Ascending aorta (tissue), 2 donors: Measurements from ENCODE around the gene CORO2A. TPM values are rescaled to one million over a fixed set of nuclear protein-coding genes. Genes with fewer than 3 reads are reported as not detected.

Experiments used
- DNase-seq, 2 donors: peaks; one replicate each; pipeline ENCODE4 v3.0.0-alpha.2; 2019; ENCODE audit warnings: low spot score in 2 of 2
- H3K27ac ChIP-seq, 2 donors: fragments of 200-600 bp; sonication (generic); one replicate each; pipeline ENCODE4 v1.5.1; 2016 to 2017; ENCODE audit warnings: mild to moderate bottlenecking in 1 of 2
- H3K27me3 ChIP-seq: fragments of 200-600 bp; sonication (generic); one replicate; pipeline ENCODE4 v1.5.1; 2017
- H3K36me3 ChIP-seq, 2 donors: fragments of 200-600 bp; sonication (generic); one replicate each; pipeline ENCODE4 v1.5.1; 2016
- H3K4me1 ChIP-seq, 2 donors: fragments of 200-600 bp; sonication (generic); one replicate each; pipeline ENCODE4 v1.5.1; 2016 to 2017; ENCODE audit warnings: mild to moderate bottlenecking in 1 of 2
- H3K4me3 ChIP-seq, 2 donors: fragments of 200-600 bp; sonication (generic); one replicate each; pipeline ENCODE4 v1.5.1; 2016 to 2017; ENCODE audit warnings: mild to moderate bottlenecking in 1 of 2
- H3K9me3 ChIP-seq, 2 donors: fragments of 200-600 bp; sonication (generic); one replicate each; pipeline ENCODE4 v1.5.1; 2016
- CTCF ChIP-seq, 3 experiments: fragments of 200-600 bp in 2 of 3; fragments of 450-650 bp in 1 of 3; sonication (generic) in 2 of 3; IDR thresholded peaks; one replicate each; pipeline ENCODE4 v1.5.1; 2016 to 2019; ENCODE audit warnings: antibody characterized with exemption in 3 of 3, mild to moderate bottlenecking in 1 of 3, moderate library complexity in 1 of 3
- intact Hi-C: fragments of 100-400 bp; cut with DNase I; formaldehyde crosslinking; loops from one replicate; pipeline ENCODE4 v1.15.1; 2023
- total RNA-seq: library from RNA; depleted of rRNA; stranded (reverse); fragments of >200 nt; gene quantifications from one replicate; pipeline ENCODE4 v1.1.0, GENCODE V29; 2016

The CORO2A gene
- total RNA-seq, 1 donor from 2014 or later = 9.0 TPM

- H3K4me1 ChIP-seq = no peaks in the 10 kb centered on the region
- no peaks in the 10 kb centered on the region for H3K9me3 ChIP-seq
- H3K27me3 ChIP-seq = no peaks in the 10 kb centered on the region
- H3K27ac ChIP-seq = no peak overlapping the region
- H3K36me3 ChIP-seq = no peaks in the 10 kb centered on the region
- DNase-seq = no peak
- TF ChIP-seq CTCF (IDR thresholded peaks at IDR 0.05) = no peak
- H3K4me3 ChIP-seq = no peak overlapping the region
- intact Hi-C loops = no loop called here
Observed at GRCh38 chr9:98097836-98098235, 94.6 kb downstream of the CORO2A start.

- no peak overlapping the region for H3K4me3 ChIP-seq
- H3K36me3 ChIP-seq = no peaks in the 10 kb centered on the region
- H3K9me3 ChIP-seq = no peaks in the 10 kb centered on the region
- no peak for DNase-seq
- no peak for TF ChIP-seq CTCF (IDR thresholded peaks at IDR 0.05)
- intact Hi-C loops = no loop called here
- H3K4me1 ChIP-seq = no peaks in the 10 kb centered on the region
- no peaks in the 10 kb centered on the region for H3K27me3 ChIP-seq
- no peak overlapping the region for H3K27ac ChIP-seq
Observed at GRCh38 chr9:98096091-98096490, 96.3 kb downstream of the CORO2A start.

GRCh38 chr9:98095401-98095800 lies 97.0 kb downstream of the CORO2A start:
- Histone ChIP-seq H3K36me3 (no peaks in the 10 kb centered on the region), H3K4me3 (no peak overlapping the region), H3K9me3 (no peaks in the 10 kb centered on the region), H3K4me1 (no peaks in the 10 kb centered on the region), H3K27me3 (no peaks in the 10 kb centered on the region), H3K27ac (no peak overlapping the region)
- no peak for TF ChIP-seq CTCF (IDR thresholded peaks at IDR 0.05)
- DNase-seq = no peak
- intact Hi-C loops = no loop called here

GRCh38 chr9:98094851-98095250 lies 97.6 kb downstream of the CORO2A start:
- H3K27ac ChIP-seq = no peak overlapping the region
- DNase-seq = no peak
- no peak for TF ChIP-seq CTCF (IDR thresholded peaks at IDR 0.05)
- no peaks in the 10 kb centered on the region for H3K9me3 ChIP-seq
- H3K4me3 ChIP-seq = no peak overlapping the region
- H3K27me3 ChIP-seq = no peaks in the 10 kb centered on the region
- no peaks in the 10 kb centered on the region for H3K36me3 ChIP-seq
- H3K4me1 ChIP-seq = no peaks in the 10 kb centered on the region
- intact Hi-C loops = no loop called here

- H3K36me3 ChIP-seq = no peaks in the 10 kb centered on the region
Observed at GRCh38 chr9:98094316-98094715, 98.1 kb downstream of the CORO2A start.

More at GRCh38 chr9:98094316-98094715, 98.1 kb downstream of the CORO2A start:
- no peak overlapping the region for H3K4me3 ChIP-seq
- no peak for TF ChIP-seq CTCF (IDR thresholded peaks at IDR 0.05)
- no peak for DNase-seq
- intact Hi-C loops = no loop called here
- H3K27me3 ChIP-seq = no peaks in the 10 kb centered on the region
- H3K9me3 ChIP-seq = no peaks in the 10 kb centered on the region
- no peaks in the 10 kb centered on the region for H3K4me1 ChIP-seq
- no peak overlapping the region for H3K27ac ChIP-seq
